Fibroblast of lung (primary cell): ENCODE results near the gene FDX1.

ENCODE experiments used
- EZH2 ChIP-seq: IDR thresholded peaks from 2 replicates; pipeline ENCODE4 v1.5.1; 2012; ENCODE audit warnings: low read length, control low read depth, mild to moderate bottlenecking; ENCODE audit errors: missing control alignments
- TF ChIP-seq, protein P1 (sequence below), 2 donors: IDR thresholded peaks in 1 of 2; conservative IDR thresholded peaks in 1 of 2; 1 replicate in 1 of 2; 2 replicates in 1 of 2; pipeline ENCODE4 v1.5.1; 2011 to 2012; ENCODE audit warnings: low read length in 2 of 2, control low read depth in 1 of 2, inconsistent platforms in 1 of 2, low read depth in 1 of 2, mild to moderate bottlenecking in 1 of 2

DNA sequence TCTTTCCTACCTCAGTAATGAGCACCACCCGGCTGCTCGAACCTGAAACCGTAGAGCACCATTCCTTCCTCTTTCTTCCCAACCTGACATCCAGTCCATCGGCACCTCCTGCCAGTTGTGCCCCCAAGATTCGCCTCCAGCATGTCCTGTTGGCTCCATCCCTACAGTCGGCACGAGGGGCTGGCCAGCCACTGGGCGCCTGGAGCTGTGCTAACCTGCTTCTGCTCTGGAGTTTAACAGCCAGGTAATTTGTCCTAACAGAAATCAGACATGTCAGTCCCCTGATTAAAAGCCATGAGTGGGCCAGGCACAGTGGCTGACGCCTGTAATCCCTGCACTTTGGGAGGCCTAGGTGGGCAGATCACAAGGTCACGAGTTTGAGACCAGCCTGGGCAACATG, 16.8 kb downstream of the FDX1 start:
- TF ChIP-seq, protein P1, sequence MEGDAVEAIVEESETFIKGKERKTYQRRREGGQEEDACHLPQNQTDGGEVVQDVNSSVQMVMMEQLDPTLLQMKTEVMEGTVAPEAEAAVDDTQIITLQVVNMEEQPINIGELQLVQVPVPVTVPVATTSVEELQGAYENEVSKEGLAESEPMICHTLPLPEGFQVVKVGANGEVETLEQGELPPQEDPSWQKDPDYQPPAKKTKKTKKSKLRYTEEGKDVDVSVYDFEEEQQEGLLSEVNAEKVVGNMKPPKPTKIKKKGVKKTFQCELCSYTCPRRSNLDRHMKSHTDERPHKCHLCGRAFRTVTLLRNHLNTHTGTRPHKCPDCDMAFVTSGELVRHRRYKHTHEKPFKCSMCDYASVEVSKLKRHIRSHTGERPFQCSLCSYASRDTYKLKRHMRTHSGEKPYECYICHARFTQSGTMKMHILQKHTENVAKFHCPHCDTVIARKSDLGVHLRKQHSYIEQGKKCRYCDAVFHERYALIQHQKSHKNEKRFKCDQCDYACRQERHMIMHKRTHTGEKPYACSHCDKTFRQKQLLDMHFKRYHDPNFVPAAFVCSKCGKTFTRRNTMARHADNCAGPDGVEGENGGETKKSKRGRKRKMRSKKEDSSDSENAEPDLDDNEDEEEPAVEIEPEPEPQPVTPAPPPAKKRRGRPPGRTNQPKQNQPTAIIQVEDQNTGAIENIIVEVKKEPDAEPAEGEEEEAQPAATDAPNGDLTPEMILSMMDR (conservative IDR thresholded peaks at IDR 0.05 in 1 of 2, IDR thresholded peaks at IDR 0.05 in 1 of 2; ENCODE audit: low read depth in 1 of 2, low read length in 2 of 2) = no peak
- no peak for TF ChIP-seq EZH2
